HG03354 (cell line): ENCODE data around the gene TSPAN4.

Source experiments
- ATAC-seq: cut with Tn5 transposase; IDR thresholded peaks from one replicate; pipeline ENCODE4 v1.9.1; 2021; ENCODE audit warnings: mild to moderate bottlenecking; ENCODE audit not compliant: unreplicated experiment, poor library complexity, severe bottlenecking

Gene TSPAN4

DNA sequence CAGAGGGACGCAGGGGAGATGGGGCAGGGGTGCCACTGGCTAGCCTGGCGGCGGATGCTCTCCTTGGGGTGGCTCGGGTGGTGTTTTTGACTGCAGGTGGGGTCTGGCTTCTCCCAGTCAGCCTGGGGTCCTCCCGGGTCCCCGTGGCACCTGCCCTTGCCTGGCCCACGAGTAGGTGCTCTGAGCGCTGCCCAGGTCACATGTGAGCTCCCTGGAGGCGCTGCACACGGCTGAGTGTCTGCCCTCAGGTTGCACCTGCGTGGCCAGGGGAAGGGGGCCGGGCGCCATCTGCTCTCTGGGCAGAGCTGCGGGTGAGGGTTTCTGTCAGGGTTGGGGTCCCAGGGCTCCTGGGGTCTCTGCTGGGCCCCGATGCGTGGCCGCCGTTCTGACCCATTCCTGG, 5.2 kb downstream of the TSPAN4 start:
- ATAC-seq, result no peak

DNA sequence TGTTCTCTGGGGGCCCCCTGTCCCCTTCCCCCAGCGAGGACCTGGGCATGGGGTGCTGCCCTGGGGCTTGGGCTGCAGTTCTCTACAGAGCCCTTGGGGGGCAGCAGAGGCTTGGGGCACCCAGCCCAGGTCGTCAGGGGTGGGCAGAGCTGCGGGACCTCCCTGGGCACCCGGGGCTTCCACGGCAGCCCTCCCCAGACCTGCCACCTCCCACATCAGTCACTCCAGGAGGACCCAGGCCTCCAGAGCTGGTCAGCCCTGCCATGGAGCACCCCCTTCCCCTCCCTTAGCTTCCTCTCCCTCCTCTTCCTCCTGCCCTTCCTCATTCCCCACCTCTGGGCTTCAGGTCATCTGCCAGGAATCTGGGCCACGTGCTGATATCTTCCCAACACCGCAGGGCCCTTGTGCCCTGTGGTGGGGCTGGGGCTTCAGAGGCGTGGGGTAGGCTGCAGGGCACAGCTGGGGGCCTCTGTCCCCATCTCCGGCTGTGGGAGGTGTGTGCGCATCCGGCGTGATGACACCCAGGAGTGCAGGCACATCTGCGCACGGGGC, 5.8 kb downstream of the TSPAN4 start:
- no peak for ATAC-seq

DNA sequence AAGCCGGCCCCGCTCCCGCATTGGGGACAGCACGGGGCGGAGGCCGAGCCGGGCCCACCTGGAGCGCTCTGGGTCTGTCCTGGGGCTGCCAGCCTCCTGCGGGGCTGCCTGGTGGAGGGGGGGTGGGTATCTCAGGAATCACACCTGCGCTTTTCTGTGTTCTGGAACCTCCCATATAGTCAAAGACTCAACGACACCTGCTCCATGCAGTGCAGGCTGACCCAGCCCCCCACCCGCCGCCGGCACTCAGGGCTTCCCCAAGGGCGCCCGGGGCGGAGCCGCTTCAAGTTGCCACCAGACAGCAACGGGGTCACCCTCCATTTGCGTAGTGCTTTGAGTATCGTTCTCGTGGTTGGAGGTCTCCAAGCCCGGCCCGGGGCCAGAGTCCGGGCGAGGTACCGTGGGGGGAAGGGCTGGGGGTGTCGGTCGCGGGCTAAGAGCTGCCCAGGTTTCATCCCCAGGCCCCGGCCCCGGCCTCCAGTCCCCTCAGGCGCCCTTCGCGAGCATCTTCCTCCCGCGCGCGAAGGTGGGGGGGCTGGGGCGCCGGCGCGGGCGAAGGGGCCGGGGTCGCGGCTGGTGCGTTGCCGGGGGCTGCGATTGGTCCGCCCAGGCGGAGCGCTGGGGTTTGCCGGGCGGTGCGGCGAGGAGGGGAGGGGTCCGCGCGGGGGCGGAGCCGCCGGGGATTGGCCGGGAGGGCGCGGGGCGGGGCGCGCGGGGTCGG, 6.6 kb downstream of the TSPAN4 start:
- no peak for ATAC-seq

DNA sequence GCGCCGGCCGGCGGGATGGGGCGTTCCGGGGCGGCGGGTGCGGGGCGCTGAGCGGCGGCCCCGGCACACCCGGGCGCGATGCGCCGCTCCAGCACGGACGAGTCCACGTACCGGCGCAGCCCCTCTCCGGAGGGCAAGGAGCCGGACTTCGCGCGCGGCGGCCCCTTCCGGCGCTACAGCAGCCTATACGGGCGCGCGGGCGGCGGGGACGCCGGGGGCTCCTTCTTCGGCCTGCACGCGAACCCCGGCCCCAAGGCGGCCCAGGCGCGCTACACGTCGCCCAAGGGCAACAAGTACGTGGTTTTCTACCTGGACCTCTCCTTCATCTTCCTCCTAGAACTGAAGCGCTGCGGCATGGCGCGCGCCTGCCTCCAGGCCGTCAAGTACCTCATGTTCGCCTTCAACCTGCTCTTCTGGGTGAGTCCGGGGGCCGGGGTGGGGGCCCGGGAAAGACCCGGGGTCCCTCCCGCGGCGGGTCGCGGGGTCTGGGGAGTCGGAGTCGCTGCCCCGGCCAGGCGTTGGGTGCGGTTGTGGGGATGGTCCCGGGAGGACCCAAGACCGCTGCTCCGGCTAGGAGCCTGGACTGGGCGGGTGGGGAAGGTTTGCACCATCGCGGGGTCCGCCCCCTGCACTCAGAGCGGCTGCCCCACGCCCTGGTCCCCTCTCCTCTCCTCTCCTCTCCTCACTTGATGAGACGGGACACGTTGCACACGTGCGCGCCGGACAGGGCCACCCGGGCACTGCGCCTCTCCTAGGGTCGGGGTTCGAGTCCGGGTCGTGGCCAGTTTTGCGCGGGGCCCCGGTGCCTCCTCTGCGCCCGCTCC, 7.5 kb downstream of the TSPAN4 start:
- no peak for ATAC-seq

DNA sequence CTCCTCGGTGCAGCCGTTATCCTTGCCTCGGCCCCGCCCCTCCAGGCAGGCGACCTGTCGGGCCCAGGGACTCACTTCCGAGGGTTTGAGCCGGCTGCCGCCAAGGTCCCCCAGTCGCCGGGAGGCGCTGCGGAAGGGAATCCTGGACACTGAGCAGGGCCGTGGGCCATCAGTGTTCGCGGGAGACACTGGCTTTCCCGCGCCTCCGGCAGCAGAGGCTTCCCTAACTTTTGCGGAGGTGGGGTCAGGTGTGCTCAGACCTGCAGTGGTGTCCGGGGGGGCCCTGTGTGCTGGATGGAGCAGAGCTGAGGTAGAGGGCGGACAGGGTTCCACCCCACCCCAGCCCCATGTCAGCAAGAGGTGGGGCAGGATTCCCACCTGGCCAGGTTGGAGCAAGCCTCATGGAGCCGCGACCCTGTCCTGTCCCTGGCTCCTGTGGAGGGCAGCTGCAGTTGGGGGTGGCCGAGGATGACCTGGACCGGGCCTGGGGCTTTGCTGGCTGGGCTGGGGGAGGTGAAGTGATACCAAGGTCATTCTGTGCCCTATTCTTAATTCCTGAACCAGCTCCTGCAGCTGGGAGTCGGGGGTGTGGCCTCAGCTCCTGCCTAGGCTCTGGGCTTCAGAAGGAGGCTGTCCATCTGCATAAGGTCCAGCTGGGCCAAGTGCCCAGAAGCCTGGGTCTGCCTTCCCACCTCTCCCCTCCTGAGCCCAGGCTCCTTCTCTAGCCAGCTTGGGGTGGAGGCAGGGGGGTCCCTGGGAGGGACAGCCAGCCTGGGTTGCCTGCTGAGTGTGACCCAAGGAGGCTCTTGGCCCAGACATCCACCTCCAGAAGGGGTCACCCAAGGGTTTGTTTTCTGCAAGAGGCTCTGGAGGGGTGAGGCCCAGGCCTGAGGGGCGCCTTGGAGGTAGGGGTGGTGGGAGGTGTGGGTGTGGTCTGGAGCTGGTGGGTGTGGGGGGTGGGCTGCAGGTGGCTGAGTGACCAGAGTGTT, 8.4 kb downstream of the TSPAN4 start:
- ATAC-seq, result no peak

DNA sequence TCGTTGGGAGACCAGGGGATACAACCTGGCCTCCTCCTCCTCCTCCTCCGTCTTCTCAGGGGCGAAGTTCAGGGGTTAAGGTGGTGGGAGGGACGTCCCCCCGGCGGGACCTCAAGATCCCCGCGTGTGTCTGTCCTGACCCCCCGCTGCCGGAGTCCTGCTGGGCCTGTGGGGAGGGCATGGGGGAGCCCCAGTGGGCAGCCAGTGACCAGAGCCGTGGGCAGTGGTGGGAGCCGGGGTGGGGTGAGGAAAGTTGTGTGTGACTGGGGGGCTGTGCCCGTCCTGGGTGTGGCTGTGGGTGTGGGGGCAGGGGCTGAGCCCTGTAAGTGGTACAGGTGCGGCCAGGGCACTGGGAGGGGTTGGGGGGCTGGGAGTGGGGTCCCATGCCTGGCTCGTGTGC, 10.1 kb downstream of the TSPAN4 start:
- ATAC-seq, result no peak

DNA sequence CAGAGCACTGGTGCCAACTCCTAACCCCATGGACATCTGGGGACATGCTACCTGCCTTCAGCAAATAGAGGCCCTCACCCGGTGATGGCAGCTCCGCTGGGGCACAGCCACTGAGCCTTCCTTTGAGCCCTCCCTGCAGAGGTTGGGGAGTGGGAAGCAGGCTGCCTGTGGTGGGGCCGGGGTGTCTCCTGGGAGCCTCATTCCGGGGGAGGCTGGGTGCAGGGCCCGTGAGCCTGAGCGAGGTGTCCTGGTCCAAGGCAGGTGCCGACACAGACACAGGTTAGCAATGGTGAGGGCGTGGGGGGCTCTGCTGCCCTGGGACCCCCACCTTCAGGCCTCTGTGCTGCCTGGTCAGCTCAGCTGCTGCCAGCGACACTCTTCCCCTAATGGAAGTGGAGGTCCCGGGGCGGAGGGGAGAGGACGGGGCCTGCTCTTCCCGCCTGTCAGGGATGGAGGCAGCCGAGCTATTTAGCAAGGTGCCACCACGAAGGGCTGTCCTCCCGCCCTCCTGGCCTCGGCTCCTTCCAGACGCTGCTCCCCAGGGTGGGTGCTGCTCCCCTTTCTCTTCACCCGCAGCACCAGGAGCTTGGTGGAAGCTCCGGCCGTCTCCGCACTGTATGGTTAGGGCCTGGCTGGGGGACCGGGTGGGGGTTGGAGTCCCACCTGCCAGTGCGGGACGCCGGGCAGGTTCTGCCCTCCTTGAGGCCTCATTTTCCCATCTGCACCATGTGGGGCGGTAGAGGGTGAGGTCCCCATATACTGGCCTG, 11.2 kb downstream of the TSPAN4 start:
- ATAC-seq, result no peak

DNA sequence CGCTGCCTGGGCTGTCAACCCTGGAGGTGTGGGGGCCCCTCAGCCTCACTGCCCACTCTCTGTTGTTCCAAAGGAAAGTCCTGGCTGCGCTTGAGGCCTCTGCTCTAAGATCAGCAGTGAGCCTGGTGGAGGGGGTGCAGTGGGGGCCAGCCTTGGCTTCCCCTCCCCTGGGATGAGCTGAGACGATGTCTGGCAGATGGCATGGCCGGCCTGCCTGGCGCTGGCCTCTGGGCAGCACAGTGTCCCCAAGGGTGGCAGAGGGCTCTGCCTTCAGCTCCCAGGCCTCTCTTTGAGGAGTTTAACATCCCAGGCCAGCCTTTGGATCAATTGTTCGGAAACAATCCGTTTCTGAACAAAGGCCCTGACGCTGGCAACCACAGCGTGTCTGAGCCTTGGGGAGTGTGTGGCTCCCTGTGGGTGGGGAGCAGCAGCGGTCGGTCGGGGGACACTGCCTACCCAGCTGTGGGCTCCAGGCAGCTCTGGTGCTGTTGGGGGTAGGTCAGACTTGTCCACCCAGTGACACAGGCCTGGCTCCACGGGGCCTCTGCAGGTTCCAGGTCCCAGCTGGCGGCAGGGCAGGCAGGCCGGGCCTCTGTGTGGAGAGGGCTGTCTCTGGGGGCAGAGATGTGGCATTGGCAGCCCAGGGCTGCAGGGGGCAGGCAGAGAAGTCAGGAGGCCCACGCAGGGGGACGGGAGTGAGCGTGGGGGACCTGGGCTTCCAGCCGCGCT, 12.1 kb downstream of the TSPAN4 start:
- ATAC-seq, result no peak

DNA sequence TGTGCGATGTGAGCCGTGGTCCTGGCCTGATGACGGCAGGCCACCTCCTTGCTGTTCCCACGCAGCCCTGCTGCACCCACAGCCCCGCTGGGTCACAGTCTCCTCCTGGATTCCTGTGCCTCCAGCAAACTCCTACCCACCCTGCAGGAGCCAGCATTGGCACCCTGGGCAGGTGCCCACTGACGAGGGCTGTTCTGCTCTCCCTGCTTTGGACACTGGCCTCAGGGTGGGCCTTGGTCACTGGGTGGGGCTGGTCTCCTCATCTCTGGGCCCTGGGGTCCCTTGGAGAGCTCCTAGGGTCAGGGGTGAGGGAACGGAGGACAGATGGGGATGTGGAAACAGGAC, 12.7 kb downstream of the TSPAN4 start:
- no peak for ATAC-seq

DNA sequence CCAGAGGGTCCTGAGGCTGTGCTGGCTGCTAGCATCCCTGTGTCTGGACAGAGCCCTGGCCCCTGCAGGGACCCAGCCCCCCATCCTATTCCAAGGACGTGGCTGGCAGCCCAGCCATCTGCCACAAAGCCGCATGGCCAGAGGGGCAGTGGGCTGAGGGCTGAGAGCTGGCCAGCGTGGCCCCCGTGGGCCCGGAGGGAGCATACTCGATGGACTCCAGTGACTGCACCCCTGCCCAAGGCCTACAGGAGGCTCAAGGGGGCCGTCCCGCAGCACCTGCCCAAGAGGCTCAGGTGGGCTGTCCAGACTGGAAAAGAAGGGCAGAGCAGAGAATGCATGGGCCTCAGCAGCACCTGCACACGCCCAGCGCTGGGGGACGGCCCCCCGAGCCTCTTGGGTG, 13.1 kb downstream of the TSPAN4 start:
- ATAC-seq, result no peak

DNA sequence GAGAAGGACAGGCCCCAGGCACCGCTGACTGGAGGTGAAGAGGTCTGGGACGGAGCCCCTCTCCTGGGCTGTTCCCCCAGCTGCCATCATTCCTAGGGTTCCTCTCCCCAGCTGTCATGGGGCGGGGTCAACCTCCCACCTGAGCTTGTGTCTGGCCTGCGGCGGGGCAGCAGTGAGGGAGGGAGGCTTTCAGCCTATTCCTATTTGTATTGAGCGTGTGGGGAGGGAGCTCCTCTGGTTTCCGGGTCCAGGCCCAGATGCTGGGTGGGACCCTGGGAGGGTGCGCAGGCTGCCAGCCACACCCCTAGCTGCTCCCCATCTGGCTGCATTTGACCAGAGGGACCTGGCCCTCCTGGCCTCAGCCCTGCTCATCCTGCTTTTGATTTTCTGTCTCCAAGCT, 13.7 kb downstream of the TSPAN4 start:
- no peak for ATAC-seq

DNA sequence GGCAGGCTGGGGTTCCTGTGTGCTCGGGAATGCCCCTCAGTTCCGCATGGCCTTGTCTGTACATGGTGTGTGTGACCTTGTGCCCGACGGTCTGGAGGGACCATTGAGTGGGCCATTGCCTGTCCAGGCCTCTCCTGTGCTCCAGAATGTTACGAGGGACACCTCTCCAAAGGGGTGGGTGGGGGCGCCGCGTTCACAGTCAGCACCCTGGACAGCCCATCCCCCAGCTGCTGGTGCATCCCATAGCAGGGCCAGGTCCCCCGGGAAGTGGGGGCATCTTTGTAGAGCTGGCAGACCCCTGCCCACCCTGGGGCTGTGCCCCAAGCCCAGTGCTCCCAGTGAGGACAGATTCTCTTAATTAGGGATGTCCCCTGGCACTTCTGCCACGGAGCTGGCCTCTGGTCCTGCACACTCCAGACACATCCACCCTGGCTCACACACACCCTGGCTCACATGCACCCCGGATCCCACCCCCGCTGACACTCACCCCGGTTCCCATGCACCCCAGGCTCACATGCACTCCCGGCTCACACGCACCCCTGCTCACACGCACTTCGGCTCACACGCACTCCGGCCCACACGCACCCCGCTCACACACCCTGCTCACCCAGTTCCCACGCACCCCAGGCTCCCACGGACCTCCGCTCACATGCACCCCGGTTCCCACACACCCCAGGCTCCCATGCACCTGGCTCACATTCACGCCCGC, 15.6 kb downstream of the TSPAN4 start:
- no peak for ATAC-seq

DNA sequence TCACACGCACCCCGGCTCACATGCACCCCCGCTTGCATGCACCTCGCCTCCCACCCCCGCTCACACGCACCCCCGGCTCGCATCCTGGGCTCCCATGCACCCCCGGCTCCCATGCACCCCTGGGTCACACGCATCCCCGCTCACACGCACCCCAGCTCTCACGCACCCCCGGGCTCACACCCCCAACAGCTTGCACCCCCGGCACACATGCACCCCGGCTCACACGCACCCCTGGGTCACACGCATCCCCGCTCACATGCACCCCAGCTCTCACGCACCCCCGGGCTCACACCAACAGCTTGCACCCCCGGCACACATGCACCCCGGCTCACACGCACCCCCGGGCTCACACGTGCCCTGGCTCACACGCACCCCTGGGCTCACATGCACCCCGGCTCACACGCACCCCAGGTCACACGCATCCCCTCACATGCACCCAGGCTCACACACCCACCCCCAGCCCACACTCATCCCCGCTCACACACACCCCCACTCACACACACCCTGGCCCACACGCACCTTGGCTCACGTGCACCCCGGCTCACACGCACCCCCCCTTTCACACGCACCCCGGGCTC, 16.2 kb downstream of the TSPAN4 start:
- no peak for ATAC-seq

DNA sequence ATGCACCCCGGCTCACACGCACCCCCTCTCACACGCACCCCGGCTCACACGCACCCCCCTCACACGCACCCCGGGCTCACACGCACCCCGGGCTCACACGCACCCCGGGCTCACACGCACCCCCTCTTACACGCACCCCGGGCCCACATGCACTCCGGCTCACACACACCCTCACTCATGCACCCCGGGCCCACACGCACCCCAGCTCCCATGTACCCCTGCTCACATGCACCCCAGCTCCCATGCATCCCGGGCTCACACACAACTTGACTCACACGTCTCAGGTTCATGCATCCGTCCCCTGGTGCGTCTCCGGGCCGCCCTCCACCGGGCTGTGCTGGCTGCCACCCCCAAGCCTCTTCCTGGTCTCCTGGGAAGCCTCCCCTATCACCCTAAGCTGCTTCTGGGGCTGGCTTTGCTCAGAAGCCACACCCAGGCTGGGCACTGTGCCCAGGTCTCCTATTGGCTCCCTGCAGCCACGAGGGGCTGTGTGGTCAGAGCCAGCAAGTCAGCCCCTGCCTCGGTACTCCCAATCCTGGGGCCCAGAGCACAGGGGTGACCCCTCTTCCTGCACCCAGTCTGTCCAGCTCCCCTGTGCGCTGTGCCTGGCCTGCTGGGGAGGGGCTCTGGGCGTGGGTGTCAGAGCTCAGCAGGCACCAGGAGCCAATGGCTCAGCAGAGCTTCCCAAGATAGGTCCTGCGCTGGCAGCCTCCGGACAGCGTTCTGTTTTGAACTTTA, 16.9 kb downstream of the TSPAN4 start:
- no peak for ATAC-seq

DNA sequence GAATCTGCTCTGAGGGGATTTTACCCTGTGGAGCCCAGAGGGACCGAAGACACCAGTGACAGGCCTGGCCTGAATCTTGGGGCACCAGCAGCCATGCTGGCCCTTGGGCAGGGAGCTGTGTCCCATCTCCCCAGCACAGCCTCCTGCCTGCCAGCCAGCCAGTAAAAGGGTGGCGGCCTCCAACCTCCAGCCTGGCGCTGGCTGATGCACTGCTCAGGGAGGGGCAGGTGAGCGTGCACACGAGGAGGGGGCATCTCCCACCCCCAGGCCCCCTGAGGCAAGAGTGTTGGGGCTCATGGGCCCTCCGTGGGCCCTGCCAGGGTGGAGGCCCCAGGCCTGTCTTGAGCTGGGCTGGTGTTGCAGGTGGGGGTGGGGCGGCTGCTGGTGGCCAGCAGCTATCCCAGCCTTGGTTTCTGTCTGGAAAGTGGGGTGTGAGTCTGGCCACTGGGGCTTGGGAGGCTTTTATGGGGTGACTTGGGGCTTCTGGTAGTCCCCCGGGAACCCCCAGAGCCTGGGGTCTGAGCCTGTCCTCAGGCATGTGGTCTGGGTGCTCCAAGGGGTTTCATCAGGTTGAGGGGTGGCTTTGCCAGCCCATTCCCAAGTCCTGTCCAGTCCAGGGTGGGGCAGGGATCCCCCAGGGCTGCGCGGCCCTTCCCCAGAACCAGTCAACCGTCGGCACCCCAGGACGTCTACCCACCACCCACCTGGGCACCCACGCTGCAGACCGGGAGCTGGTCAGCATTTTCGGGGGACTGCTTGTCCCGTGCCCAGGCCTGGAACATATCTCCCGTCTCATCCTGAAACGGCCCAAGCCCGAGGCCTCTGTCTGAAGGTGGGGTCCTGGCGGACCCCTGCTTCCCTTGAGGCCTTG, 17.8 kb downstream of the TSPAN4 start:
- ATAC-seq, result no peak

DNA sequence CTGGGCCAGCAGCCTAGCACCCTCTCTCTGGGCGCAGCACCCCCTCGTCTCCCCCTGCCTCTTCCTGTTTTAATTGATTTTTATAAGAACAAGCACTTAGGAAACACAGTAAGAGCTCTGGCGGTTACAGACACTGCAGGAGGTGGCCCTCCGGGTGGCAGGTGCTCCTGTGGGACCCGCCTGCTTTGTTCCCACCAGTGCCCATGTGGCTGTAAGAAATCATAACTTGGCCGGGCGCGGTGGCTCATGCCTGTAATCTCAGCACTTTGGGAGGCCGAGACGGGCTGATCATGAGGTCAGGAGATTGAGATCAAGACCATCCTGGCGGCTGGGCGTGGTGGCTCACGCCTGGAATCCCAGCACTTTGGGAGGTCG, 18.4 kb downstream of the TSPAN4 start:
- ATAC-seq, result no peak
